Adipocyte (in vitro differentiated cells): Measurements from ENCODE around the gene RNU5D-1.
A peak's percentile ranks its signal among the peaks of the same experiment; 100 is the strongest.
"Not testable (repeated sequence)": the region's sequence is repeated elsewhere in the genome, so short reads cannot be mapped to it uniquely, and the experiment has no call there.

ENCODE experiments used
- DNase-seq: peaks from one replicate; pipeline ENCODE4 v3.0.0-alpha.2; 2015; ENCODE audit warnings: low read depth
- H3K27me3 ChIP-seq: replicated peaks from 2 replicates; pipeline ENCODE4 v1.7.0; 2013; ENCODE audit warnings: mild to moderate bottlenecking, low read length, moderate library complexity; ENCODE audit not compliant: control insufficient read depth, insufficient read depth
- H3K36me3 ChIP-seq: 2 replicates; pipeline ENCODE4 v1.7.0; 2013; ENCODE audit warnings: low read length, mild to moderate bottlenecking, moderate library complexity; ENCODE audit not compliant: control insufficient read depth, insufficient read depth, severe bottlenecking
- H3K4me1 ChIP-seq: 2 replicates; pipeline ENCODE4 v1.7.0; 2013; ENCODE audit warnings: mild to moderate bottlenecking, low read length, moderate library complexity; ENCODE audit not compliant: control insufficient read depth, insufficient read depth
- H3K4me3 ChIP-seq: 2 replicates; pipeline ENCODE4 v1.7.0; 2013; ENCODE audit warnings: mild to moderate bottlenecking, low read length, moderate library complexity
- H3K9ac ChIP-seq: 2 replicates; pipeline ENCODE4 v1.7.0; 2013; ENCODE audit warnings: mild to moderate bottlenecking, low read length, moderate library complexity
- H3K9me3 ChIP-seq: 2 replicates; pipeline ENCODE4 v1.7.0; 2013; ENCODE audit warnings: mild to moderate bottlenecking, low read length, moderate library complexity; ENCODE audit not compliant: control insufficient read depth

The RNU5D-1 gene

GRCh38 chr1:44713321-44713781, 17.6 kb downstream of the RNU5D-1 start:
- Histone ChIP-seq H3K4me1 (no peaks in the 10 kb centered on the region), H3K9ac (no peak overlapping the region), H3K27me3 (no peaks in the 10 kb centered on the region), H3K9me3 (no peaks in the 10 kb centered on the region), H3K36me3 (no peaks in the 10 kb centered on the region), H3K4me3 (no peak overlapping the region)
- DNase-seq, result no peak

GRCh38 chr1:44707959-44708831, 22.8 kb downstream of the RNU5D-1 start:
- Histone ChIP-seq H3K36me3 (no peaks in the 10 kb centered on the region), H3K9ac (peak overlapping the region; percentile 57), H3K27me3 (no peaks in the 10 kb centered on the region), H3K9me3 (no peaks in the 10 kb centered on the region), H3K4me3 (peak overlapping the region; percentile 45), H3K4me1 (peaks cover 10% of the 10 kb centered on the region)
- DNase-seq, result peak; percentile 82

GRCh38 chr1:44707112-44707881, 23.7 kb downstream of the RNU5D-1 start:
- DNase-seq, result peak; percentile 84
- Histone ChIP-seq H3K9ac (peak overlapping the region; percentile 39), H3K27me3 (no peaks in the 10 kb centered on the region)

GRCh38 chr1:44705938-44706337, 25.0 kb downstream of the RNU5D-1 start:
- no peaks in the 10 kb centered on the region for H3K36me3 ChIP-seq
- DNase-seq, result no peak
- H3K27me3 ChIP-seq, result no peaks in the 10 kb centered on the region
- no peak overlapping the region for H3K4me3 ChIP-seq
- H3K9me3 ChIP-seq, result no peaks in the 10 kb centered on the region
- H3K4me1 ChIP-seq, result peaks cover 10% of the 10 kb centered on the region
- H3K9ac ChIP-seq, result no peak overlapping the region

More at GRCh38 chr1:44707112-44707881, 23.7 kb downstream of the RNU5D-1 start:
- no peaks in the 10 kb centered on the region for H3K36me3 ChIP-seq
- no peak overlapping the region for H3K4me3 ChIP-seq
- H3K4me1 ChIP-seq, result peaks cover 10% of the 10 kb centered on the region
- H3K9me3 ChIP-seq, result no peaks in the 10 kb centered on the region

GRCh38 chr1:44705470-44705869, 25.5 kb downstream of the RNU5D-1 start:
- Histone ChIP-seq H3K36me3 (no peaks in the 10 kb centered on the region), H3K4me3 (no peak overlapping the region), H3K4me1 (peaks cover 10% of the 10 kb centered on the region), H3K27me3 (no peaks in the 10 kb centered on the region), H3K9me3 (no peaks in the 10 kb centered on the region), H3K9ac (no peak overlapping the region)
- DNase-seq, result no peak

- Histone ChIP-seq H3K4me1 (no peaks in the 10 kb centered on the region), H3K9me3 (no peaks in the 10 kb centered on the region), H3K27me3 (no peaks in the 10 kb centered on the region), H3K36me3 (no peaks in the 10 kb centered on the region), H3K4me3 (no peak overlapping the region), H3K9ac (no peak overlapping the region)
- no peak for DNase-seq
Measured at GRCh38 chr1:44701141-44701573, 29.8 kb downstream of the RNU5D-1 start.

GRCh38 chr1:44700573-44700972, 30.4 kb downstream of the RNU5D-1 start:
- Histone ChIP-seq H3K9me3 (no peaks in the 10 kb centered on the region), H3K4me3 (no peak overlapping the region), H3K36me3 (no peaks in the 10 kb centered on the region), H3K4me1 (no peaks in the 10 kb centered on the region), H3K27me3 (no peaks in the 10 kb centered on the region), H3K9ac (no peak overlapping the region)
- peak; percentile 76 for DNase-seq

GRCh38 chr1:44699375-44699774, 31.6 kb downstream of the RNU5D-1 start:
- H3K4me3 ChIP-seq, H3K36me3 ChIP-seq, H3K27me3 ChIP-seq, H3K4me1 ChIP-seq, DNase-seq, H3K9me3 ChIP-seq, H3K9ac ChIP-seq: not testable (repeated sequence)

GRCh38 chr1:44698138-44698537, 32.8 kb downstream of the RNU5D-1 start:
- no peak overlapping the region for H3K9ac ChIP-seq
- no peaks in the 10 kb centered on the region for H3K9me3 ChIP-seq
- no peaks in the 10 kb centered on the region for H3K36me3 ChIP-seq
- no peaks in the 10 kb centered on the region for H3K4me1 ChIP-seq
- DNase-seq, result no peak
- no peaks in the 10 kb centered on the region for H3K27me3 ChIP-seq
- H3K4me3 ChIP-seq, result no peak overlapping the region

- no peak for DNase-seq
- Histone ChIP-seq H3K9me3 (no peaks in the 10 kb centered on the region), H3K9ac (no peak overlapping the region), H3K36me3 (no peaks in the 10 kb centered on the region), H3K4me1 (no peaks in the 10 kb centered on the region), H3K4me3 (no peak overlapping the region), H3K27me3 (no peaks in the 10 kb centered on the region)
Measured at GRCh38 chr1:44696789-44697345, 34.1 kb downstream of the RNU5D-1 start.

GRCh38 chr1:44696101-44696500, 34.9 kb downstream of the RNU5D-1 start:
- H3K36me3 ChIP-seq, result no peaks in the 10 kb centered on the region
- no peaks in the 10 kb centered on the region for H3K4me1 ChIP-seq
- no peak overlapping the region for H3K9ac ChIP-seq
- H3K27me3 ChIP-seq, result no peaks in the 10 kb centered on the region
- no peak overlapping the region for H3K4me3 ChIP-seq
- H3K9me3 ChIP-seq, result no peaks in the 10 kb centered on the region
- no peak for DNase-seq
